HG03175 (cell line): ENCODE data around the gene CCL20.
"Not testable (repeated sequence)": the region's sequence is repeated elsewhere in the genome, so short reads cannot be mapped to it uniquely, and the experiment has no call there.

ENCODE experiments used
- ATAC-seq: cut with Tn5 transposase; IDR thresholded peaks from one replicate; pipeline ENCODE4 v1.9.1; 2021; ENCODE audit warnings: mild to moderate bottlenecking, moderate library complexity; ENCODE audit not compliant: unreplicated experiment

Gene CCL20, protein sequence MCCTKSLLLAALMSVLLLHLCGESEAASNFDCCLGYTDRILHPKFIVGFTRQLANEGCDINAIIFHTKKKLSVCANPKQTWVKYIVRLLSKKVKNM

GRCh38 chr2:227813562-227814353 lies at the start of gene CCL20:
TSS of gene CCL20 (plus strand) at chr2:227813842. CDS start at chr2:227813912, 70 bp downstream.
- ATAC-seq: no peak

DNA sequence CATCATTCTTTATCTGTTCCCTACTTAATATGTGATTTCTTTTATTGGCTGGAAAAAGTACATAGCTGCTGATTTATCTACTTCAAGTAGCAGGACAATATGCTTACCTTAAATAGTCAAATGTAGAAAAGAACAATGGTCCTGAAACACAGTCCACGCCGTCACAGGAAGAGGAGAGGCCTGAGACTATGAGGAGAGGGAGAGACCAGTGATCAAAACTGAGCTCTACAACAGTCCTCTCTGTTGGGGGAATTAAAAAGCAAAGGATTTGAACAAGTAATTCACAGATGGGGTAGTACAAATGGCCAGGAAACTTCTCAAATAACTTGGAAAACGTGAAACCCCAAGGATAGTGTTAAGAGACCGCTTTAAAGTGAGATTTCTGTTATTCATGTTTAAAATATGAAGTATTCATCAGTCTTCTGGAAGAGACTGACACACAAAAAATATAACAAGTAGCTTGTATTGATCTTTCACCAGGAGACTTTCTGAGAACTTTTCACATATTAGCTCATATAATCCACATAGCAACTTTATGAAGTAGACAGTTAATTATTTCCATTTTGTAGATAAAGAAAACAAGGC lies 47.8 kb upstream of the CCL20 start:
- ATAC-seq: peak; percentile 14

DNA sequence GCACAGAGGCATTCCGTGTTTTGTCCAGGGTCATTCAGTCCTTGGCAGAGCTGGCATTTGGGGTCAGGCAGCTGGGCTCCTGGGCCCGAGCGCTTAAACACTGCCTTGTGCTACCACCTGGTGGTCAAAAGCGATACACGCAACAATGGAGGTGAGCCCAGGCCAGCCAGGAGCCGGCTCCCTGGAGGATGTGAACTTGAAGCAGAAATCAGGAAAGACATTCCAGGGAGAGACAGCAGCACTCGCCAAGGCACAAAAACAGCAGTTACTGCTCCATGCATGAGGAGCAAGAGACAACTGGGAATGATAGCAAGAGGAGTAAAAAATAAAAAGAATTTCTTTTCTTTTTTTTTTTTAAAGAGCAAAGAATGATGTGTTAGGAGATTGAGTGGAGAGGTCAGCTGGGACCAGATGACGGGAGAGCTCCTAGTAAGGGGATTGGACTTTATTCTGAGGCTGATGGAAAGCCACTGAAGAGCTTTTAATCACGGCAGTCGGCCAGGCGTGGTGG lies 47.2 kb upstream of the CCL20 start:
- peak; percentile 97 for ATAC-seq

GRCh38 chr2:227767830-227768229 lies 45.8 kb upstream of the CCL20 start:
- no peak for ATAC-seq

DNA sequence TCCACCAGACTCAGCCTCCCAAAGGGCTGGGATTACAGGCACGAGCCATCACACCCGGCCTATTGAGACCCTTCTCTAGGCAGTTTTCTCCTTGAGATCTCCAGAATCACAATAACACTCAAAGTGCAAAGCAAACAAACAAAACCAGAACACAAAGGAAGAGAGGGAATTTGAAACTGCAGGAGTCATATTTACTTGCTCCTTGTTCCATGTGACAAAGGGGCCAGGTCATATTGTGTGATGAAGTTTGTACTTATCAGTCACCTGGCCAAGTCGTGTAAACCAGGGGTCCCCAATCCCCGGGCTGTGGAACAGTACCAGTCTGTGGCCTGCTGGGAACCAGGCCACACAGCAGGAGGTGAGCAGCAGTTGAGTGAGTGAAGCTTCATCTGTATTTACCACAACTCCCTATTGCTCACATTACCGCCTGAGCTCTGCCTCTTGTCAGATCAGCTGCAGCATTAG lies 41.4 kb upstream of the CCL20 start:
- ATAC-seq: no peak

DNA sequence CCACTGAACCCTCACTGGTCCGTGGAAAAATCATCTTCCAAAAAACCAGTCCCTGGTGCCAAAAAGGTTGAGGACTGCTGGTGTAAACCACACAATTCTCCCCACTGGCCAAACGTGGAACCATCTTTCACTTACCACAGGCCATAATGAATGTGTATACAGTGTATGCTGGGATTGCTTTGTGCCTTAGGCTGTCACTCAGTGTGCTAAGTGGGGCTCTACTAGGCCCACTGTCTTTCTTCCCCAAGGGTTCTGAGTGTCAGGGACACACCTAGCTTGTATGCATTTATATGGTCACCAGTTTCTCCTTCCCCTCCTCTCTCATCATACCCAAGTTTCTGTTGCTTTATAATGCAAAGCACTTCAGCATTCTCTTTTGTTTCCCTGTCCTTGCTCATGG lies 40.7 kb upstream of the CCL20 start:
- no peak for ATAC-seq

GRCh38 chr2:227774011-227774624 lies 39.5 kb upstream of the CCL20 start:
- ATAC-seq: no peak

GRCh38 chr2:227774895-227775842 lies 38.5 kb upstream of the CCL20 start:
- no peak for ATAC-seq

- no peak for ATAC-seq
Observed at GRCh38 chr2:227780981-227781615, 32.5 kb upstream of the CCL20 start.

- ATAC-seq: no peak
Observed at GRCh38 chr2:227781841-227782240, 31.8 kb upstream of the CCL20 start.

DNA sequence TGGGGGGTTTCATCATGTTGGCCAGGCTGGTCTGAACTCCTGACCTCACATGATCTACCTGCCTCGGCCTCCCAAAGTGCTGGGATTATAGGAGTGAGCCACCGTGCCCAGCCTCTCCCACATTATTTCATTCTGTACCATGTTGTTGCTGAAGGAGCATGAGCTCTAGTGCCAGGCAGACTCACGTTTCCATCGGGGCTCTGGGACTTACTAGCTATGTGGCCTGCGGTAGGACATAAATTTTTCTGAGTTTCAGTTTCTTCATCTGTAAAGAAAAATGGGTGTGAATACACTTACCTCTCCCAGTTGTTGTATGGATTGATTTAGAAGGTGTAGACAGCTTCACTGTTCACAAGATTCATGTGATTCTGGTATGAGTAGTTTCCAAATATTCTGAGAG lies 30.8 kb upstream of the CCL20 start:
- peak; percentile 13 for ATAC-seq

DNA sequence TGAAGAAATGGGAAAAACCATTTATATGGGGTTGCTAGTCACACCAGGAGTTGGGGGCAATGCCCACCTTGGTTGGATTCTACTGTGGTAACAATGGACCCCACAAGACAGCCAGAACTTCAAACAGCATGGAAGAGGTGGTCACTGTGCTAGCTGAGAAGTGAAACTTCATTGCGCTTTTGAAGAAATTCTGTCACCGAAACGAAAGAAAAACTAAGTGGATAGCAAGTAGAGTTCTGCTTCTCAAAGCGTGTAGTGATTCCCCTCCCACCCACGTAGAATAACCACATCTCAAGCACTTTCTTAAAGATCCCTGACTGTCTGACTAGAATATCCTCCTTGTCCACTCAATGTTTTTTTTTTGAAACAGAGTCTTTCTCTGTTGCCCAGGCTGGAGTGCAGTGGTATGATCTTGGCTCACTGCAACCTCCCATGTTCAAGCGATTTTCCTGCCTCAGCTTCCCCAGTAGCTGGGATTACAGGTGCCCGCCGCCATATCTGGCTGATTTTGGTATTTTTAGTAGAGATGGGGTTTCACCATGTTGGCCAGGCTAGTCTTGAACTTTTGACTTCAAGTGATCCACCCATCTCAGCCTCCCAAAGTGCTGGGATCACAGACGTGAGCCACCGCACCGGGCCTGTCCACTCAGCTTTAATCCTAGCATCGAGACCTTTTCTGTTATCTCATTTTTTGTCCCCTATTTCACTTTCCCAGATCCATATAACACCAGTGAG lies 30.1 kb upstream of the CCL20 start:
- peak; percentile 98 for ATAC-seq

- no peak for ATAC-seq
Observed at GRCh38 chr2:227785293-227785692, 28.3 kb upstream of the CCL20 start.

DNA sequence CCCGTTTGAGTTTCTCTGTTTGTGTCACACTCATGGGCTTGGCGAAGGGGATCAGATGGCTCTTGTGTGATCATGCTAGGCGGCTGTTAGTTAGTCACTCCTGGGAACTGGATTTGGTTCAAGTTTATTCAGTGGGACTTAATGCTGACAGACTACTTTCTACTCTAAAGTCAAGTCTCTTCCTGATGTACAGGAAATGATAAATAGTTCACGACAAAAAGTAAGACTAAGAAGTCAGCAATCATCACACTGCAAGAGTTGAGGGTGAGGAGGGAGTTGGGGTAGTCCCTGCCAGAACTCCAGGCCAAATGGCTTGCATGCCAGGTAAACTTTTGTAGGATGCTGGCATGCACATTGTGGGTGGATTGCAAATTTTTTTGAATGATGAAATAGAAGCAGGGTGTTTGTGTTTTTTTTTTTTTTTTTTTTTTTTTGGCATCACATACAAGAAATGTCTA lies 25.1 kb upstream of the CCL20 start:
- ATAC-seq: no peak

- ATAC-seq: no peak
Observed at GRCh38 chr2:227789803-227790202, 23.8 kb upstream of the CCL20 start.

DNA sequence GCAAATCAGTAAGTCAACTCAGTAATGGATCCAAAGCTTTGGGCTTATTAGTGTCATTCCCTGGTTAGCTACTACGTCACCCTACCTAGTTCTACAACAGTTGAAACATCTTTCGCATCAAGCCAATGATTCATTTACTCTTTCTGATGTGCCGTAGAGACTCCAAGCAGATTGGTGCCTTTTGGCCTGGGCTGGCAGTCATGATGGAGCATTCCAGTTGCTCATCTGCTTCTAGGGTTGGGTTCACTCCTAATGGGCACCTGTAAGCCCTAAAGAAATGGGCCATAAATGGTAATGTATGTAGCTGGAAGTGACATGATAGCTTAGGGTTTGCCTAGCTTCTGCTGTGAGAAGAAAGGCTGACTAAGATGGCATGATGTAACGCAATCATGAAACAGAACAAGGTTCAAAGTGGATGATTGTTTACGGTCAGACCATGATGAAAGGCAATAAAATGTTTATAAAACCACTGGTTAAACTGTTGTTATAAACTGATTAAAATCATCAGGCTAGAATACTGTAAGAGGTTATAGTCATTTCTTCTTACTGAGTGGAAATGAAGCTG lies 20.4 kb upstream of the CCL20 start:
- no peak for ATAC-seq

- ATAC-seq: no peak
Observed at GRCh38 chr2:227796045-227796711, 17.5 kb upstream of the CCL20 start.

- ATAC-seq: not testable (repeated sequence)
Observed at GRCh38 chr2:227796768-227797167, 16.9 kb upstream of the CCL20 start.
